HG03280 (cell line): ENCODE data around the gene TSPAN9.

ENCODE experiments used
- ATAC-seq: cut with Tn5 transposase; IDR thresholded peaks from one replicate; pipeline ENCODE4 v1.9.1; 2021; ENCODE audit warnings: mild to moderate bottlenecking, moderate library complexity; ENCODE audit not compliant: unreplicated experiment

The TSPAN9 gene

GRCh38 chr12:3179731-3180130, 102.6 kb downstream of the TSPAN9 start:
- ATAC-seq, result no peak

- ATAC-seq, result no peak
Observed at GRCh38 chr12:3182426-3182825, 105.2 kb downstream of the TSPAN9 start.

- no peak for ATAC-seq
Observed at GRCh38 chr12:3184485-3184884, 107.3 kb downstream of the TSPAN9 start.

- no peak for ATAC-seq
Observed at GRCh38 chr12:3185260-3185870, 108.2 kb downstream of the TSPAN9 start.

GRCh38 chr12:3186546-3187215, 109.5 kb downstream of the TSPAN9 start:
- ATAC-seq, result peak; percentile 58

- ATAC-seq, result no peak
Observed at GRCh38 chr12:3187846-3188770, 110.9 kb downstream of the TSPAN9 start.

GRCh38 chr12:3189282-3189681, 112.1 kb downstream of the TSPAN9 start:
- no peak for ATAC-seq

- ATAC-seq, result no peak
Observed at GRCh38 chr12:3190101-3190500, 112.9 kb downstream of the TSPAN9 start.

- no peak for ATAC-seq
Observed at GRCh38 chr12:3191450-3191849, 114.3 kb downstream of the TSPAN9 start.

- ATAC-seq, result no peak
Observed at GRCh38 chr12:3192221-3192620, 115.0 kb downstream of the TSPAN9 start.

GRCh38 chr12:3193131-3193530, 116.0 kb downstream of the TSPAN9 start:
- no peak for ATAC-seq

GRCh38 chr12:3193755-3194154, 116.6 kb downstream of the TSPAN9 start:
- no peak for ATAC-seq

- ATAC-seq, result no peak
Observed at GRCh38 chr12:3195337-3195736, 118.2 kb downstream of the TSPAN9 start.

GRCh38 chr12:3195859-3196483, 118.8 kb downstream of the TSPAN9 start:
- ATAC-seq, result no peak

- no peak for ATAC-seq
Observed at GRCh38 chr12:3196488-3196887, 119.3 kb downstream of the TSPAN9 start.

- ATAC-seq, result no peak
Observed at GRCh38 chr12:3197131-3197818, 120.1 kb downstream of the TSPAN9 start.

- ATAC-seq, result no peak
Observed at GRCh38 chr12:3199551-3200031, 122.4 kb downstream of the TSPAN9 start.

- ATAC-seq, result no peak
Observed at GRCh38 chr12:3200032-3200617, 122.9 kb downstream of the TSPAN9 start.

- ATAC-seq, result no peak
Observed at GRCh38 chr12:3200814-3201233, 123.6 kb downstream of the TSPAN9 start.
